GM18858 (cell line): ENCODE data around the gene PROK1.
"Not testable (repeated sequence)": the region's sequence is repeated elsewhere in the genome, so short reads cannot be mapped to it uniquely, and the experiment has no call there.

Experiments used
- ATAC-seq: cut with Tn5 transposase; IDR thresholded peaks from one replicate; pipeline ENCODE4 v1.9.1; 2021; ENCODE audit not compliant: unreplicated experiment

The PROK1 gene

GRCh38 chr1:110450929-110451328 is at the start of gene PROK1:
Gene PROK1 (plus strand): TSS chr1:110451149. CDS start chr1:110451217, 68 bp downstream.
- no peak for ATAC-seq

- ATAC-seq = no peak
Measured at GRCh38 chr1:110403805-110404204, 47.1 kb upstream of the PROK1 start.

- ATAC-seq = no peak
Measured at GRCh38 chr1:110404401-110404800, 46.5 kb upstream of the PROK1 start.

GRCh38 chr1:110406407-110406806 is 44.5 kb upstream of the PROK1 start:
- not testable (repeated sequence) for ATAC-seq

- peak; percentile 74 for ATAC-seq
Measured at GRCh38 chr1:110407260-110408210, 43.4 kb upstream of the PROK1 start, which contains the start of gene LAMTOR5. Gene LAMTOR5 (minus strand): TSS chr1:110407694. CDS start chr1:110407620, 74 bp downstream.

- ATAC-seq = no peak
Measured at GRCh38 chr1:110408488-110408887, 42.5 kb upstream of the PROK1 start.

- ATAC-seq = no peak
Measured at GRCh38 chr1:110409316-110409715, 41.6 kb upstream of the PROK1 start.

GRCh38 chr1:110411173-110411735 is 39.7 kb upstream of the PROK1 start:
- no peak for ATAC-seq

GRCh38 chr1:110412576-110412975 is 38.4 kb upstream of the PROK1 start:
- no peak for ATAC-seq

GRCh38 chr1:110413045-110413444 is 37.9 kb upstream of the PROK1 start:
- not testable (repeated sequence) for ATAC-seq

GRCh38 chr1:110418729-110419128 is 32.2 kb upstream of the PROK1 start:
- ATAC-seq = no peak

GRCh38 chr1:110420023-110420662 is 30.8 kb upstream of the PROK1 start:
- ATAC-seq = no peak

- no peak for ATAC-seq
Measured at GRCh38 chr1:110420874-110421793, 29.8 kb upstream of the PROK1 start.

GRCh38 chr1:110424699-110425611 is 26.0 kb upstream of the PROK1 start:
- no peak for ATAC-seq

GRCh38 chr1:110425612-110426152 is 25.3 kb upstream of the PROK1 start:
- no peak for ATAC-seq

GRCh38 chr1:110426854-110427253 is 24.1 kb upstream of the PROK1 start:
- ATAC-seq = no peak

- ATAC-seq = no peak
Measured at GRCh38 chr1:110428946-110429345, 22.0 kb upstream of the PROK1 start.

GRCh38 chr1:110430366-110430765 is 20.6 kb upstream of the PROK1 start:
- ATAC-seq = no peak

GRCh38 chr1:110430901-110431300 is 20.0 kb upstream of the PROK1 start:
- ATAC-seq = no peak
